OCI-LY1 (cell line): ENCODE data around the gene KIF22.

Experiments
- EZH2 ChIP-seq: fragments of 200-600 bp; sonication (generic), shearing (Covaris generic); IDR thresholded peaks from 2 replicates; pipeline ENCODE4 v1.8.0; 2017; ENCODE audit warnings: borderline replicate concordance, mixed run types, mild to moderate bottlenecking, antibody characterized with exemption, low read length, moderate library complexity, mixed read lengths
- TF ChIP-seq, protein P1 (sequence below): fragments of 200-600 bp; sonication (generic), shearing (Covaris generic); IDR thresholded peaks from 2 replicates; pipeline ENCODE4 v1.5.1; 2017; ENCODE audit warnings: mild to moderate bottlenecking, antibody characterized with exemption, low read length, moderate library complexity, mixed read lengths

DNA sequence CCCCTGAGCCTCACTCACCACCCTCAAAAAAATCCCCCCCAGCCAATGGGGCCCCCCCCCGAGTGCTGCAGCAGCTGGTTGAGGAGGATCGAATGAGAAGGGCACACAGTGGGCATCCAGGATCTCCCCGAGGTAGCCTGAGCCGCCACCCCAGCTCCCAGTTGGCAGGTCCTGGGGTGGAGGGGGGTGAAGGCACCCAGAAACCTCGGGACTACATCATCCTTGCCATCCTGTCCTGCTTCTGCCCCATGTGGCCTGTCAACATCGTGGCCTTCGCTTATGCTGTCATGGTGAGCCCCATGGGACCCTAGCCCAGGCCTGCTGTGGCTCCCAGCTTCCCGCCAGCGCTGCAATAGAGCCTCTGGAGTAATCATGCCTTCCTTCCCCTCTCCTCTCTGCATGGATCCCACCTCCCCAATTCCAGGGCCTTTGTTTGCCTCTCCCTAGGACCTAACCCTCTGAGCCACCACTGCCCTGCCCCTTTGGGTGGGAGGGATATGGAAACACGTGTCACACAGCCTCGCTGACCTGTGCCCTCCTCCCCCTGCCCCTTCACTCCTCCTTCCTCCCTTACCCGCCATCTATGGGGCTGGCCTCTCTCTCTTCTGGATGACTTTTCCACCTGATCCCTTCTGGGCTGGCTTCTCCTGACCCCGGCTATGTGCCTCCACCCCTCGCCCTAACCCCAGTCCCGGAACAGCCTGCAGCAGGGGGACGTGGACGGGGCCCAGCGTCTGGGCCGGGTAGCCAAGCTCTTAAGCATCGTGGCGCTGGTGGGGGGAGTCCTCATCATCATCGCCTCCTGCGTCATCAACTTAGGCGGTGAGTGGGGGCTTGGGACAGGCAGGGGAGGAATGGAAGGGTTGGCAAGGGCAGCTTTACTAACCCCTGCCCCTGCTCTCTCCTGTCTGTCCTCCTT, 23.4 kb downstream of the KIF22 start:
- TF ChIP-seq, protein P1, sequence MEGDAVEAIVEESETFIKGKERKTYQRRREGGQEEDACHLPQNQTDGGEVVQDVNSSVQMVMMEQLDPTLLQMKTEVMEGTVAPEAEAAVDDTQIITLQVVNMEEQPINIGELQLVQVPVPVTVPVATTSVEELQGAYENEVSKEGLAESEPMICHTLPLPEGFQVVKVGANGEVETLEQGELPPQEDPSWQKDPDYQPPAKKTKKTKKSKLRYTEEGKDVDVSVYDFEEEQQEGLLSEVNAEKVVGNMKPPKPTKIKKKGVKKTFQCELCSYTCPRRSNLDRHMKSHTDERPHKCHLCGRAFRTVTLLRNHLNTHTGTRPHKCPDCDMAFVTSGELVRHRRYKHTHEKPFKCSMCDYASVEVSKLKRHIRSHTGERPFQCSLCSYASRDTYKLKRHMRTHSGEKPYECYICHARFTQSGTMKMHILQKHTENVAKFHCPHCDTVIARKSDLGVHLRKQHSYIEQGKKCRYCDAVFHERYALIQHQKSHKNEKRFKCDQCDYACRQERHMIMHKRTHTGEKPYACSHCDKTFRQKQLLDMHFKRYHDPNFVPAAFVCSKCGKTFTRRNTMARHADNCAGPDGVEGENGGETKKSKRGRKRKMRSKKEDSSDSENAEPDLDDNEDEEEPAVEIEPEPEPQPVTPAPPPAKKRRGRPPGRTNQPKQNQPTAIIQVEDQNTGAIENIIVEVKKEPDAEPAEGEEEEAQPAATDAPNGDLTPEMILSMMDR: no peak
- TF ChIP-seq EZH2: no peak
